Measurements from ENCODE around the gene PAX5.

The PAX5 gene

GRCh38 chr9:36835271-36835996, 198.6 kb downstream of the PAX5 start:
- no peak for DNase-seq (ENCODE audit: low read depth in 2 of 2)

DNA sequence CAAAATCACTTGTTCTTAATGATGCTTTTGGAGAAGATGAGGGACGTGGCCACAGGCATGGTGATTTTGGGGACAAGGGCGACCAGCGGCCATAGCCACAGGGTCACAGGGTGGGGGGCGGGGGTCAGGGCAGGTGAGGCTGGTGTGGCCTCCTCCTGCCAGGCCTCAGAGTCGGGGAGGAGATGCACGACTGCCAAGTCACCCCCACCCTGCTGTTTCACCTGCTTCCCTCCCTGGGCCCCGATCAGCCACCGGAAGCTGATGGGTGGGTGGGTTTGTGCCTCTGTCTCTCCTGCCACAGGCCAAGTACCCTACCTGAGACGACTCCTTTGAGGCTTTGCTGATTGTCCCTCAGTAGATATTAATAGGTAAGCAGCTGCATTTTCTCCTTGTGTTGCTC, 199.3 kb downstream of the PAX5 start:
- no peak for DNase-seq (ENCODE audit: low read depth in 2 of 2)

DNA sequence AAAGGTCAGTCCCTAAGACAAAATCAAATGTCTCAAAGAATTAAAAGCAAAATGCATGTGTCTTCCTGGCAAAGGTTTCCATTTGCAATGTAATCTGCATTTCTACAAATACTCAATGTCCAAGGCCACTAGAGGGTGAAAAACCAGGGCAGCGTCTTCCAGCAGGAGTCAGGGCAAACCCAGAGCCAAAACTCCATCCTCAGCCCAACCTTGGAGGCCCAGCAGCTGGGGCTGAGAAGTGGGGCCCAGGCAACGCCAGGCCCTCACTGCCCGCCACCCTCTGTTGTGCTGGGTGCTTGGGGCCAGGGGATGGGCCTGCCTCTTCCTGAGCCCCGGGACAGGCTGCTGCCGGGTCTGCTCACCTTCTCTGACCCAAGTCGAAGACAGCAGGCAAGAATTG, 200.1 kb downstream of the PAX5 start:
- no peak for DNase-seq (ENCODE audit: low read depth in 2 of 2)

- DNase-seq (ENCODE audit: low read depth in 2 of 2) = no peak
Measured at GRCh38 chr9:36832164-36832795, 201.8 kb downstream of the PAX5 start.

DNA sequence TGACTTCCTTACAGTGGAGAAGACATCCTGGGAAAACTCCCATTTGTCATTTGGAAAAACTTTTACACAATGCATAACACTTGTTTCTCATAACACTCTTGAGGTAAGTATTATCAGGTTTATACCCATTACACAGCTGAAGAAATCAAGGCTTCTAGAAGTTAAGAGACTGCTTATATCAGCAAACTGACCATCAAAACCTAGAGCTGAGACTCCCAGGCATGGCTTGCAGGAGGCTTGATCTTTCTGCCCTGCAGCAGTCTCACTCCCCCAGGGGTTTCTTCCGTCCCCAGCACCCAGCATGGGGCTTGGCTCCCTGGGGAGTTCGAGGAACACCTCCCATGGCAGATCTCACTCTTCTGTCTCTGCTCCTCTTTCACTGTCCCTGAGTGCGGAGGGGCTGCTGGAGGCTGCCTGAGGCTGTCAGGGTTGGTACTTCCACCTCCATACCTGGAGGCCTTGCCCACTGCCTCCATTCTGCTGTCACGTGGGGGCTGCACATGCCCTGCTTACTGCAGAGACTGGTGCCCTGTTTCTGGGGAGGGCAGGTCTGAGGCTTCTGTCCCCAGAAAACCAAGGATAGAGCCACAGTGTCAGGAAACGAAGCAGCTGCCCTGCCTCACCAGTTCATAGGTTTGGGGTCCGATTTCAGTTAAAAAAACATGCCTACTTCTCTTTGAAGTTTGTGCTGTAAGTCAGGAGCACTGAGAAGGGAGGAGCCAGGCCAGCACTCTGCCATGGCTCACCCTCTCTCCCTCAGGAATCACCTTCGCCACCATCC, 202.5 kb downstream of the PAX5 start:
- no peak for DNase-seq (ENCODE audit: low read depth in 2 of 2)

- no peak for DNase-seq (ENCODE audit: low read depth in 2 of 2)
Measured at GRCh38 chr9:36828611-36829013, 205.5 kb downstream of the PAX5 start.

GRCh38 chr9:36827593-36827992, 206.5 kb downstream of the PAX5 start:
- DNase-seq (ENCODE audit: low read depth in 2 of 2) = no peak

DNA sequence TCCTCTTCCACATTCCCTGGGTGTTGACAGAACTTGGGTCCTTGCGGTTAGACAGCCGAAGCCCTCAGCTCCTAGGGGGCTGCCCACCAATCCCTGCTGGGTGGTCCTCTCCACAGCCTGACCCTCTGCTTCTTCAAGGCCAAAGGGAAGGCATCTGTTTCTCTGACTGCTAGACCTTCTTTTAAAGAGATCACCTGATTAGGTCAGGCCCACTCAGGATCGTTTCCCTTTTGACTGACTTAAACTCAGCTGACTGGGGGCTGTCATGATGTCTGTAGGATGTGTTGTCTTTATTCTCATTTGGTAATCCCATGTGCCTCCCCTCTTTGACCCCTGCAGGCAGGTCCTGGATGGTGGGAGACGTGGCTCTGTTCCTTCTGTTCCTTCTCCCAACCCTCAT, 207.5 kb downstream of the PAX5 start:
- DNase-seq (ENCODE audit: low read depth in 2 of 2) = no peak

DNA sequence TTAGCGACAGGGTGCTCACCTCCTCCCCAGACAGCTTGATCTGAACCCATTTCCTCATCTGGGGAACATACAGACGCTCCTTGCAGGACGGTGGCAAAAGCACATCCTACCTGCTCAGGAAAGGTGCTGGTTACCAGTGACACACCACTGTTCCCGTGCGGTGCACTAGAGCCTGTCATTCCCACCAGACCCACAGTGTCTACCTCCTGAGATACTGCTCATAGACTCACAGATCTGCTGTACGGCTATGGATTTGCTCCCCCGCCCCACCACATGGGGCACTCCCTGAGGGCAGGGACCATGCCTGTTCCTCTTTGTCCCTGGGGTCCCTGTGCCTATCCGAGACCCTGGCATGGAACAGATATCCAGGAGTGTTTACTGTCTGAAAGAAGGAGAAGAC, 208.9 kb downstream of the PAX5 start:
- no peak for DNase-seq (ENCODE audit: low read depth in 2 of 2)

DNA sequence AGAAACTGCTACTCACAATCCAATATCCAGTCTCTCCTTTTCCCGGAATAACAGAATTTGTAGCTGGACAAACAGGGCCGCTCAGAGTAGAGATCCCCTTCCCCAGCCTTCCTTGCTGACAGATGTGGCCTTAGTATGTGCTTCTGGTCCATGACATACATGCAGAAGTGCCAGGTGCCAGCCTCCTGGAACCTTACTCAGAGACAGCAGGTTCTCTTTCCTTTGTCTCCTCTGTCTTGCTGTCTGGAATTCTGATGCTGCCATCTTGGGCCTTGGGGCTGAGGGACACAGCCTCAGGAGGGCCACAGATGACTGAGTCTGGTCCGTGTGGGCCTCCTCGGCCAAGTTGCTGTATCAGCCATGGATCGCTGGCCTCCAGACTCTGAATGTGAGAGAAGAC, 210.1 kb downstream of the PAX5 start:
- no peak for DNase-seq (ENCODE audit: low read depth in 2 of 2)

DNA sequence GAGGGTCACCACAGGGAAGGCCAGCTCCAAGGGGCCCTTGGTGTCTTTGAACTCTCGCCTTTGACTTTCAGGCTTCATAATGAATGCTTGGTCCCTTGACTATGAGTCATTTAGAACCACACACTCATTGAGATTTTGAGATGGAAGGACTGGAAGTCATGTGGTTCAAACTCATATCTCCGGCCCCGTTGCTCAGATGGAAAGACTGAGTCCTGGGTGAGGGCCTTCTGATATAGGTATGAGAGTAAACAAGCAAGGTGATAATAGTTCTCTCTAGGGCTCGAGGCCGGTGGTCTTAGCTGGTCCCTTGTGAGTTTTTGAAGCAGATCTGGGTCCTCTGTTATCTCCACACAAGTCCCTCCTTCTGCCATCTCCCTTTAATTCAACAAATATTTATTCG, 210.6 kb downstream of the PAX5 start:
- no peak for DNase-seq (ENCODE audit: low read depth in 2 of 2)

GRCh38 chr9:36822201-36822600, 211.9 kb downstream of the PAX5 start:
- no peak for DNase-seq (ENCODE audit: low read depth in 2 of 2)

GRCh38 chr9:36820392-36820861, 213.6 kb downstream of the PAX5 start:
- DNase-seq (ENCODE audit: low read depth in 2 of 2) = no peak

DNA sequence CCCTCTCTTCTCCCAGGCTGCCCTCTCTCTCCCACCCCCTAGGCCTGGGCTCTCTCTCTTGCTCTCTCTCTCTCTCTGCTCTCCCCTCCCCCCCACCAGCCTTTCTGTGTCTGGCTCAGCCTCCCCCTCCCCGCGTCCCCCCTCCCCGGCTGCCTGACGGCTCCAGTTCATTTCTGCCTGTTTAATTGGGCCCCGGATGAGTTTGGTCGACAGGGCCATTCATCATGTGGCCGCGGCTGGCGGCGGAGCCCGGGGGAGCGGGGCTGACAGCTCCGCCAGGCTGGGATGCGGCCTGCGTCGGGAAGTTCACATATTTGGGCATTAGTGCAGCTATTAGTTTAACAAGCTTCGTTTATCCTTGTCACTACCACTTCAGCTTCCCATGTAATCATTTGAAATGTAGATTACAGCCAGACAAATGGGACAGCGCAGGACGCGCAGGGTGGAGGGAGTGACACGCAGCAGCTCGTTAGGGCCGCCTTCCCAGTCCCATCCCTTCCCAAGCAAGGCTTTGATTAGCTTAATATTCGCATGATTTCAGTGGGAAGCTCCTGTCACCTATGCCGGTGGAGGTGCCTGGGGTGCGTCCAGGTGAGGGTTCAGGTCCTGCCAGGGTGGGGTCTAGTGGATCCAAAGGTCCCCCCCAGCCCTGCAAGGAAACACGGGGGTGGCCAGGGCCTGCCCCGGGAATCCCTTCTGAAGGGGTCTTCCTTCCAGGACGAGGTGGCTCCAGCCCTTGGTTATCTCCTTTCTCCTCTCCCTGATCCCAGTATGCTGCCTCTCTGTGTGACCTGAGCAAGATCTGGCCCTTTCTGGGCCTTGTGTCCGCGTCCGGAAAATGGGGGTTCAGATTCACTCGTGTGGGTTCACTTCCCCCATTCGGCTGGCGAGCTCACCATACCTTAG, 214.8 kb downstream of the PAX5 start:
- no peak for DNase-seq (ENCODE audit: low read depth in 2 of 2)

DNA sequence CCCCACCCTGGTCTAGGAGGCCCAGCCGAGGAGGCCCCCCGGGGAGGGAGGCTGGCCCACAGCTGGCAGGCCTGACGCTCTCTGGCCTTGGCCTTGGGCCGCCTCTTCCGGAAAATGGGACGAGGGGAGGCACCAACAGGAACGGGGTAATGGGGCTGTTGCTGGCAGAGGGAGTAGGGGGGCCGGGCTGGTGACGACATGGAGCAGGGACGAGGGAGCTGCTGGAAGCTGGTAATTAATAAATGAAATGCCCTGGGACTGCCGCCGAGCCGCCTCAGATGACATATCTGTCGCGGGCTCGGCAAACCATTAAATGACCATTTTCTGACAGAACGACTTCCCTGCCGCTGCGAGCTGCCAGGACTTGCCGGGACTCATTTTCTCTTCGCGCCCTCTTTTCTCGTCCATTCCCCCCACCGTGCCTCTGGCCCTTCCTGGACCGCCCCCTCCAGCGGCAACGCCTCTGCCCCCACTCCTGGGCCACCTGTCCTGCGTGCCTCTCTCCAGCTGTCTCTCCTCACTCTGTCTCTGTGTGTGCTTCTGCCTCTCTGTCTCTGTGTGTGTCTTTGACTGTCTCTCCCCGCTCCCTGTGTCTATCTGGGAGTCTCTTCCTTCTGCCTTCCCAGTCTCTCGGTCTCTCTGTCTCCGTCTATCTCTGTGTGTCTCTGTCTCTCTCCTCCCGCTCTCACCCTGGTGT, 215.7 kb downstream of the PAX5 start:
- no peak for DNase-seq (ENCODE audit: low read depth in 2 of 2)

DNA sequence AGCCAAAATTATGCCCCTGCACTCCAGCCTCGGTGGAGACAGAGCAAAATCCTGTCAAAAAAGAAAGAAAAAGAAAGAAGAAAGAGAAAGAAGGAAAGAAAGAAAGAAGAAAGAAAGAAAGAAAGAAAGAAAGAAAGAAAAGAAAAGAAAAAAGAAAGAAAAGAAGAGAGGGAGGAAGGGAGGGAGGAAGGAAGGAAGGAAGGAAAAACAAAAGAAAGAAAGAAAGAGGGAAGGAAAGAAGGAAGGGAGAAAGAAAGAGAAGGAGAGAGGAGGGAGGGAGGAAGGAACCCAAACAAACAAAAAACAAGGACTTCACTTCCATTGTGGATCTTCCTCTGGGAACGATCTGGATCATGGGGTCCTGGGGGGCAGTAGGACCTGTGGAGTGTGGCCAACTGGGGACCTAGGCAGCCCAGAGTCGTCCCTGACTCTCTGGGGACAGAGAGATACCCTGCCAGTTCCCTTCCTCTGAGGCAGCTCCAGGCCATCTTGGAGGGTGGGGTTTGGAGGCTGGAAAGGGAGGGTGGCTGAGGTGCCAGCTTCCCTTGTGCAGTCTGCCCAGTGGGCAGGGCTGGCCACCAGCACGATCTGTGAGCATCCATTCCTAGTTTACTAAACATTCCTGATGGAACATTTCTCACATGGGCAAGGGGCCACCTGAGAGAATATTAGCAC, 216.8 kb downstream of the PAX5 start:
- no peak for DNase-seq (ENCODE audit: low read depth in 2 of 2)

- no peak for DNase-seq (ENCODE audit: low read depth in 2 of 2)
Measured at GRCh38 chr9:36816371-36816770, 217.7 kb downstream of the PAX5 start.

- DNase-seq (ENCODE audit: low read depth in 2 of 2) = no peak
Measured at GRCh38 chr9:36815566-36816348, 218.3 kb downstream of the PAX5 start.

DNA sequence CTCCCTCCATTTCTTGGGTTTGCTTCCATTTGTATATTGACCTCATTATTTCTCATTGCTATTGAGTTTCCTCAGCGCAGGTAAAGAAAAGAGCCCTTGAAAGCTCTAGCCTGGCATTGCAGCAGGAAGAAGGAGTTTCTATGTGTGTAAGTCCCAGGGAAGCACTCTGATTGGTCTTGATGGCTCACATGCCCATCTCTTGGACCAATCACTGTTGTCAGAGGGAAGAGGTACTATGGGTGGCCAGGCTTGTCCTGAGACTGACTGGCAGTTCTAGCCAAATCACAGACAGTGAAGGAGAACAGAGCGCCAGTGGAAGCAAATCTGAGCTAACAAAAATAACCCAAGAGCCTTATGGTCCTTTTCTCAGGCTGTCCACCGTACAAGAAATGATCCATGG, 219.0 kb downstream of the PAX5 start:
- no peak for DNase-seq (ENCODE audit: low read depth in 2 of 2)

DNA sequence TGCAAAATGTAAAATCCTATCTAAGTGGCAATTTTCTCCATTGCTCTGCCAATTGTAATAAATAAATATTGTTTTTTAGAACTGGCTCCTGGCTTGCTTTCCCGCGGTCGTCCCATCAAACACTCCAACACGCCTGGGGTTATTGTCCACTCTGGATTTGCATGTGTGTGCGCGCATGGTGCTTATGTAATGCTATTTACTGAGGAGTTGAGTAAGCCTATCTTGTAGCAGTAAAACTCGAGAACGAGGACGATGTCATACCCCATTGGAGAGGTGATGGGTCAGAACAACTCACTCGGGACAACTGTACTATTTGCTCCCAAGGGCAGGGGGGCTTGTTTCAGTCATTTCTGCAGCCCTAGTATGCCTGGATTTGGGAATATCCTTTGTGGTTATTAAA, 220.9 kb downstream of the PAX5 start:
- no peak for DNase-seq (ENCODE audit: low read depth in 2 of 2)
